Gastrocnemius medialis (tissue), 4 donors: Measurements from ENCODE around the gene PSMB2. TPM values are rescaled to one million over a fixed set of nuclear protein-coding genes. Genes with fewer than 3 reads are reported as not detected.
"Not testable (repeated sequence)": the region's sequence is repeated elsewhere in the genome, so short reads cannot be mapped to it uniquely, and the experiment has no call there.

Source experiments
- ATAC-seq, 2 donors: fragments of 150-250 bp; one replicate each; pipeline ENCODE4 v1.9.1; 2016
- DNase-seq, 2 donors: peaks; one replicate each; pipeline ENCODE4 v3.0.0-alpha.2; 2019
- H3K27ac ChIP-seq, 4 donors: fragments of 200-600 bp; sonication (generic); 1 replicate in 1 of 4; 2 replicates in 3 of 4; pipeline ENCODE4 v1.5.1; 2016 to 2018; ENCODE audit warnings: mild to moderate bottlenecking in 2 of 4, moderate library complexity in 1 of 4
- H3K27me3 ChIP-seq, 3 donors: fragments of 200-600 bp; sonication (generic) in 2 of 3; 1 replicate in 1 of 3; 2 replicates in 2 of 3; pipeline versions ENCODE4 v1.5.1 to v1.6.0; 2016 to 2019; ENCODE audit warnings: mild to moderate bottlenecking in 1 of 3, moderate library complexity in 1 of 3
- H3K36me3 ChIP-seq, 2 donors: fragments of 200-600 bp; sonication (generic) in 1 of 2; one replicate each; pipeline ENCODE4 v1.5.1; 2017 to 2018
- H3K4me1 ChIP-seq, 2 donors: fragments of 200-600 bp; sonication (generic) in 1 of 2; one replicate each; pipeline ENCODE4 v1.5.1; 2016 to 2017; ENCODE audit warnings: mild to moderate bottlenecking in 2 of 2
- H3K4me3 ChIP-seq, 4 donors: fragments of 200-600 bp; sonication (generic) in 3 of 4; 1 replicate in 1 of 4; 2 replicates in 3 of 4; pipeline ENCODE4 v1.5.1; 2016 to 2019; ENCODE audit warnings: mild to moderate bottlenecking in 2 of 4
- H3K9me3 ChIP-seq, 3 donors: fragments of 200-600 bp; sonication (generic) in 2 of 3; 1 replicate in 1 of 3; 2 replicates in 2 of 3; pipeline ENCODE4 v1.5.1; 2016 to 2019
- POLR2A ChIP-seq, 2 donors: fragments of 450-650 bp; IDR thresholded peaks; one replicate each; pipeline ENCODE4 v1.6.1; 2017; ENCODE audit warnings: antibody characterized with exemption in 2 of 2, mild to moderate bottlenecking in 2 of 2, moderate library complexity in 2 of 2
- in situ Hi-C, 4 donors: fragments of 200-750 bp; cut with MboI; loops; one replicate each; pipeline versions ENCODE4 v1.15.0 to v1.8.0; 2017; ENCODE audit warnings: low sequenced_read_pairs in 4 of 4
- intact Hi-C: fragments of 100-400 bp; cut with DNase I; formaldehyde crosslinking; loops from one replicate; pipeline ENCODE4 v1.15.1; 2023; ENCODE audit warnings: low total_unique reads
- total RNA-seq, 4 donors: library from RNA; depleted of rRNA; stranded (reverse); fragments of >200 nt; gene quantifications; one replicate each; pipeline versions ENCODE4 v1.1.0 to v1.2.3, GENCODE V29; 2016
- TF ChIP-seq, protein P1 (sequence below), 5 experiments: fragments of 450-650 bp in 3 of 5; fragments of 200-600 bp in 2 of 5; sonication (generic) in 2 of 5; IDR thresholded peaks in 4 of 5; conservative IDR thresholded peaks in 1 of 5; 1 replicate in 4 of 5; 2 replicates in 1 of 5; pipeline ENCODE4 v1.5.1; 2016 to 2019; ENCODE audit warnings: antibody characterized with exemption in 5 of 5, mild to moderate bottlenecking in 3 of 5, moderate library complexity in 3 of 5

The PSMB2 gene
- total RNA-seq, 4 donors from 2014 or later, result 65.2 to 119 (median 89.9) TPM

DNA sequence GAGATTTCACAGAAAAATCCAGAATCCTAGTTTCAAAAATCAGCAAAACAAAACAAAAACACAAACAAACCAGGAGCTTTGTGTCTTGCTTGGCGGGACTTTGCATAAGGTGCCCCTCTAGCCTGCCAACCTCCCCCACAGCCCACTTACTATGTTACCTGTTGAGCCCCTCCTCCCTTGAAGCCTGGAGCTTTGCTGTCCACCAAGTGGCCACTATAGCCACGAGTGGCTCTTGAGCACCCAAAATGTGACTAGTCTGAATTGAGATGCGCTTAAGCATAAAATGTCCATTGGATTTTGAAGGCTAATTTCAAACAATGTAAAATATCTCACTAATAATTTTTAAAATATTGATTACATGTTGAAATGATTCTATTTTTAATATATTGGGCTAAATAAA is 56.0 kb downstream of the PSMB2 start:
- ATAC-seq, result no peak
- Histone ChIP-seq H3K36me3 (no peaks in the 10 kb centered on the region), H3K4me1 (no peaks in the 10 kb centered on the region), H3K4me3 (no peak overlapping the region), H3K9me3 (no peaks in the 10 kb centered on the region), H3K27me3 (no peaks in the 10 kb centered on the region), H3K27ac (no peak overlapping the region)
- intact Hi-C loops, result no loop called here
- DNase-seq, result no peak
- TF ChIP-seq, protein P1, sequence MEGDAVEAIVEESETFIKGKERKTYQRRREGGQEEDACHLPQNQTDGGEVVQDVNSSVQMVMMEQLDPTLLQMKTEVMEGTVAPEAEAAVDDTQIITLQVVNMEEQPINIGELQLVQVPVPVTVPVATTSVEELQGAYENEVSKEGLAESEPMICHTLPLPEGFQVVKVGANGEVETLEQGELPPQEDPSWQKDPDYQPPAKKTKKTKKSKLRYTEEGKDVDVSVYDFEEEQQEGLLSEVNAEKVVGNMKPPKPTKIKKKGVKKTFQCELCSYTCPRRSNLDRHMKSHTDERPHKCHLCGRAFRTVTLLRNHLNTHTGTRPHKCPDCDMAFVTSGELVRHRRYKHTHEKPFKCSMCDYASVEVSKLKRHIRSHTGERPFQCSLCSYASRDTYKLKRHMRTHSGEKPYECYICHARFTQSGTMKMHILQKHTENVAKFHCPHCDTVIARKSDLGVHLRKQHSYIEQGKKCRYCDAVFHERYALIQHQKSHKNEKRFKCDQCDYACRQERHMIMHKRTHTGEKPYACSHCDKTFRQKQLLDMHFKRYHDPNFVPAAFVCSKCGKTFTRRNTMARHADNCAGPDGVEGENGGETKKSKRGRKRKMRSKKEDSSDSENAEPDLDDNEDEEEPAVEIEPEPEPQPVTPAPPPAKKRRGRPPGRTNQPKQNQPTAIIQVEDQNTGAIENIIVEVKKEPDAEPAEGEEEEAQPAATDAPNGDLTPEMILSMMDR (IDR thresholded peaks at IDR 0.05 in 4 of 5, conservative IDR thresholded peaks at IDR 0.05 in 1 of 5), result no peak
- TF ChIP-seq POLR2A (IDR thresholded peaks at IDR 0.05), result no peak
- in situ Hi-C loops, result no loop called here

DNA sequence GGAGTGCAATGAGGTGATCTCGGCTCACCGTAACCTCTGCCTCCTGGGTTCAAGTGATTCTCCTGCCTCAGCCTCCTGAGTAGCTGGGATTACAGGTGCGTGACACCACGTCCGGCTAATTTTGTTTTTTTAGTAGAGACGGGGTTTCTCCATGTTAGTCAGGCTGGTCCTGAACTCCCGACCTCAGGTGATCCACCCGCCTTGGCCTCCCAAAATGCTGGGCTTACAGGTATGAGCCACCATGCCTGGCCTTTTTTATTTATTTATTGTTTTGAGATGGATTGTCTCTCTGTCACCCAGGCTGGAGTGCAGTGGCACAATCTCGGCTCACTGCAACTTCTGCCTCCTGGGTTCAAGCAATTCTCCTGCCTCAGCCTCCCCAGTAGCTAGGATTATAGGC is 59.7 kb downstream of the PSMB2 start:
- H3K36me3 ChIP-seq, H3K27ac ChIP-seq, H3K4me3 ChIP-seq, H3K9me3 ChIP-seq, ATAC-seq, H3K4me1 ChIP-seq, in situ Hi-C loops, intact Hi-C loops: not testable (repeated sequence)
- DNase-seq, result peak in 1 of 2 donors; percentile 1
- H3K27me3 ChIP-seq, result peaks cover 19 to 22% (median 21%) of the 10 kb centered on the region in 3 donors

- in situ Hi-C loops, result no loop called here
- intact Hi-C loops, result no loop called here
- no peaks in the 10 kb centered on the region for H3K9me3 ChIP-seq
- ATAC-seq (no peak), DNase-seq (no peak)
- no peak overlapping the region for H3K27ac ChIP-seq
- H3K4me1 ChIP-seq, result peaks cover 0 to 8% of the 10 kb centered on the region in 2 donors
- no peak for TF ChIP-seq POLR2A (IDR thresholded peaks at IDR 0.05)
- TF ChIP-seq, protein P1 (IDR thresholded peaks at IDR 0.05 in 4 of 5, conservative IDR thresholded peaks at IDR 0.05 in 1 of 5), result no peak
- H3K4me3 ChIP-seq, result no peak overlapping the region
- H3K27me3 ChIP-seq, result peaks cover 25 to 29% (median 26%) of the 10 kb centered on the region in 3 donors
- no peaks in the 10 kb centered on the region for H3K36me3 ChIP-seq
These were observed 60.4 kb downstream of the PSMB2 start for GRCh38 chr1:35580949-35581388.

DNA sequence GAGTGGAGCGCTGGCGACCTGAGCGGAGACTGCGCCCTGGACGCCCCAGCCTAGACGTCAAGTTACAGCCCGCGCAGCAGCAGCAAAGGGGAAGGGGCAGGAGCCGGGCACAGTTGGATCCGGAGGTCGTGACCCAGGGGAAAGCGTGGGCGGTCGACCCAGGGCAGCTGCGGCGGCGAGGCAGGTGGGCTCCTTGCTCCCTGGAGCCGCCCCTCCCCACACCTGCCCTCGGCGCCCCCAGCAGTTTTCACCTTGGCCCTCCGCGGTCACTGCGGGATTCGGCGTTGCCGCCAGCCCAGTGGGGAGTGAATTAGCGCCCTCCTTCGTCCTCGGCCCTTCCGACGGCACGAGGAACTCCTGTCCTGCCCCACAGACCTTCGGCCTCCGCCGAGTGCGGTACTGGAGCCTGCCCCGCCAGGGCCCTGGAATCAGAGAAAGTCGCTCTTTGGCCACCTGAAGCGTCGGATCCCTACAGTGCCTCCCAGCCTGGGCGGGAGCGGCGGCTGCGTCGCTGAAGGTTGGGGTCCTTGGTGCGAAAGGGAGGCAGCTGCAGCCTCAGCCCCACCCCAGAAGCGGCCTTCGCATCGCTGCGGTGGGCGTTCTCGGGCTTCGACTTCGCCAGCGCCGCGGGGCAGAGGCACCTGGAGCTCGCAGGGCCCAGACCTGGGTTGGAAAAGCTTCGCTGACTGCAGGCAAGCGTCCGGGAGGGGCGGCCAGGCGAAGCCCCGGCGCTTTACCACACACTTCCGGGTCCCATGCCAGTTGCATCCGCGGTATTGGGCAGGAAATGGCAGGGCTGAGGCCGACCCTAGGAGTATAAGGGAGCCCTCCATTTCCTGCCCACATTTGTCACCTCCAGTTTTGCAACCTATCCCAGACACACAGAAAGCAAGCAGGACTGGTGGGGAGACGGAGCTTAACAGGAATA is 64.0 kb downstream of the PSMB2 start:
- Histone ChIP-seq H3K36me3 (no peaks in the 10 kb centered on the region), H3K4me3 (peak overlapping the region; percentile 33 to 58 (median 46)), H3K4me1 (peaks cover 0 to 8% of the 10 kb centered on the region in 2 donors), H3K9me3 (no peaks in the 10 kb centered on the region), H3K27me3 (peaks cover 55 to 63% (median 60%) of the 10 kb centered on the region in 3 donors), H3K27ac (no peak overlapping the region)
- ATAC-seq, result peak in 1 of 2 donors; percentile 21
- in situ Hi-C loops, result no loop called here
- intact Hi-C loops, result no loop called here
- TF ChIP-seq, protein P1 (IDR thresholded peaks at IDR 0.05 in 4 of 5, conservative IDR thresholded peaks at IDR 0.05 in 1 of 5), result no peak
- TF ChIP-seq POLR2A (IDR thresholded peaks at IDR 0.05), result no peak
- no peak for DNase-seq

- intact Hi-C loops, in situ Hi-C loops, H3K9me3 ChIP-seq, H3K27ac ChIP-seq, H3K36me3 ChIP-seq, DNase-seq, ATAC-seq, H3K4me1 ChIP-seq: not testable (repeated sequence)
- Histone ChIP-seq H3K4me3 (peak overlapping the region in 1 of 4 donors; percentile 41), H3K27me3 (peaks cover 61 to 69% (median 66%) of the 10 kb centered on the region in 3 donors)
These were observed 64.6 kb downstream of the PSMB2 start for GRCh38 chr1:35576766-35577070.
